Lower lobe of right lung (tissue), 2 donors: ENCODE results near the gene NOTCH2. TPM values are rescaled to one million over a fixed set of nuclear protein-coding genes. Genes with fewer than 3 reads are reported as not detected.

Experiments
- ATAC-seq, 2 donors: fragments of 200-7000 bp; cut with Tn5 transposase; one replicate each; pipeline ENCODE4 v1.9.1; 2020 to 2022; ENCODE audit warnings: mild to moderate bottlenecking in 2 of 2, moderate library complexity in 2 of 2
- DNase-seq: peaks from one replicate; pipeline ENCODE4 v3.0.0-alpha.2; 2020
- H3K27ac ChIP-seq: fragments of 200-600 bp; one replicate; pipeline ENCODE4 v1.8.0; 2022
- H3K27me3 ChIP-seq: fragments of 200-600 bp; one replicate; pipeline ENCODE4 v1.8.0; 2022; ENCODE audit warnings: low read depth
- H3K36me3 ChIP-seq: fragments of 200-600 bp; one replicate; pipeline ENCODE4 v1.8.0; 2022; ENCODE audit warnings: mild to moderate bottlenecking
- H3K4me1 ChIP-seq: fragments of 200-600 bp; one replicate; pipeline ENCODE4 v1.8.0; 2022
- H3K4me3 ChIP-seq: fragments of 200-600 bp; one replicate; pipeline ENCODE4 v1.8.0; 2022; ENCODE audit warnings: mild to moderate bottlenecking
- H3K9me3 ChIP-seq: fragments of 200-600 bp; one replicate; pipeline ENCODE4 v1.8.0; 2022
- intact Hi-C: fragments of 100-400 bp; cut with DNase I; formaldehyde crosslinking; loops from one replicate; pipeline ENCODE4 v1.11.0; 2022
- total RNA-seq: library from RNA; stranded (reverse); fragmentation: NEBNext Ultra II Directional; extraction: Animal tissue kit (Norgen Biotek cat#: 25700); gene quantifications from one replicate; pipeline ENCODE4 v1.2.1, GENCODE V29; 2021
- TF ChIP-seq, protein P1 (sequence below): fragments of 200-600 bp; IDR thresholded peaks from one replicate; pipeline ENCODE4 v1.8.0; 2022; ENCODE audit warnings: antibody characterized with exemption, mild to moderate bottlenecking
- donor health status: DM: no; HTN: yes; CAD: no; lungs with severe emphysema.

NOTCH2 gene
- total RNA-seq, 1 donor from 2014 or later: 101 TPM

DNA sequence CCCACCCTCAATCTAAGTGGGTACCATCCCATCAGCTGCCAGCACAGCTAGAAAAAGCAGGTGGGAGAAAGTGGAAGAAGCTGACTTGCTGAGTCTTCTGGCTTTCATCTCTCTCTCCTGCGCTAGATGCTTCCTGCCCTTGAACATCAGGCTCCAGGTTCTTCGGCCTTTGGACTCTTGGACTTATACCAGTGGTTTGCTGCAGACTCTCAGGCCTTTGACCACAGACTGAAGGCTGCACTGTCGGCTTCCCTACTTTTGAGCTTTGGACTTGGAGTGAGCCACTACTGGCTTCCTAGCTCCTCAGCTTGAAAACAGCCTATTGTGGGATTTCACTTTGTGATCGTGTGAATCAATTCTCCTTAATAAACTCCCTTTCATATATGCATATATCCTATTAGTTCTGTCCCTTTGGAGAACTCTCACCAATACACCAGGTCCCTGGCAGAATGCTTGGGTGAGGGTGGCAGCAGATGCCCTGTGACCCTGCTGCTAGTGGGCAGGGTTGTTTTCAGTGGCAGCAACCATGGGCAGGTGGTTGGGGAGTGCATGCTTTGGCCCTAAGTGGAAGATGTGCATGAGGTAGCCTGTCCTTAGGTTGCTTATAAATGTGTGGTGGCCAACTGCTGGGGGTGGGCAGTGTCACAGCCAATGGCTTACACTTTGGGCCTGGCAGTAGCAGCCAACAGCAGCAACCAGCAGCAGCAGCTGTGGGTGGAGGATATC is 162.4 kb downstream of the NOTCH2 start:
- intact Hi-C loops: no loop called here
- TF ChIP-seq, protein P1, sequence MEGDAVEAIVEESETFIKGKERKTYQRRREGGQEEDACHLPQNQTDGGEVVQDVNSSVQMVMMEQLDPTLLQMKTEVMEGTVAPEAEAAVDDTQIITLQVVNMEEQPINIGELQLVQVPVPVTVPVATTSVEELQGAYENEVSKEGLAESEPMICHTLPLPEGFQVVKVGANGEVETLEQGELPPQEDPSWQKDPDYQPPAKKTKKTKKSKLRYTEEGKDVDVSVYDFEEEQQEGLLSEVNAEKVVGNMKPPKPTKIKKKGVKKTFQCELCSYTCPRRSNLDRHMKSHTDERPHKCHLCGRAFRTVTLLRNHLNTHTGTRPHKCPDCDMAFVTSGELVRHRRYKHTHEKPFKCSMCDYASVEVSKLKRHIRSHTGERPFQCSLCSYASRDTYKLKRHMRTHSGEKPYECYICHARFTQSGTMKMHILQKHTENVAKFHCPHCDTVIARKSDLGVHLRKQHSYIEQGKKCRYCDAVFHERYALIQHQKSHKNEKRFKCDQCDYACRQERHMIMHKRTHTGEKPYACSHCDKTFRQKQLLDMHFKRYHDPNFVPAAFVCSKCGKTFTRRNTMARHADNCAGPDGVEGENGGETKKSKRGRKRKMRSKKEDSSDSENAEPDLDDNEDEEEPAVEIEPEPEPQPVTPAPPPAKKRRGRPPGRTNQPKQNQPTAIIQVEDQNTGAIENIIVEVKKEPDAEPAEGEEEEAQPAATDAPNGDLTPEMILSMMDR: no peak
- H3K9me3 ChIP-seq: peaks cover 6% of the 10 kb centered on the region
- no peak for ATAC-seq
- DNase-seq: no peak
- H3K27me3 ChIP-seq: no peaks in the 10 kb centered on the region
- no peaks in the 10 kb centered on the region for H3K4me1 ChIP-seq
- peaks cover 4% of the 10 kb centered on the region for H3K36me3 ChIP-seq
- H3K27ac ChIP-seq: no peak overlapping the region
- no peak overlapping the region for H3K4me3 ChIP-seq

DNA sequence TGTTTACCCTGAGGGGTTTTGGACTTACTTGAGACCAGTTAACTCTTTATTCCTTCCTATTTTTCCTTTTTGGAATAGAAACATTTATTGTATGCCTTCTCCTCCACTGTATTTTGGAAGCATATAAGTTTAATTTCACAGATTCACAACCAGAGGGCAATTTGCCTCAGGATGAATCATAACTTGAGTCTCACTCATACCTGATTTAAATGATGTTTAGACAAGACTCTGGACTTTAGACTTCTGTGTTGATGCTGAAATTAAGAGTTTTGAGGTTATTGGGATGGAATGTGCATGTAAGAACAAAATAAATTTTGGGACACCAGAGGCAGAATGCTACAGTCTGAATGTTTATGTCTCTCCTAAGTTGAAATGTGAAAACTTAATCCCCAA is 166.0 kb downstream of the NOTCH2 start:
- H3K9me3 ChIP-seq: peaks cover 6% of the 10 kb centered on the region
- no peaks in the 10 kb centered on the region for H3K27me3 ChIP-seq
- no peak for DNase-seq
- TF ChIP-seq, protein P1: no peak
- H3K4me3 ChIP-seq: no peak overlapping the region
- intact Hi-C loops: no loop called here
- no peaks in the 10 kb centered on the region for H3K4me1 ChIP-seq
- no peak overlapping the region for H3K27ac ChIP-seq
- no peaks in the 10 kb centered on the region for H3K36me3 ChIP-seq
- ATAC-seq: no peak

DNA sequence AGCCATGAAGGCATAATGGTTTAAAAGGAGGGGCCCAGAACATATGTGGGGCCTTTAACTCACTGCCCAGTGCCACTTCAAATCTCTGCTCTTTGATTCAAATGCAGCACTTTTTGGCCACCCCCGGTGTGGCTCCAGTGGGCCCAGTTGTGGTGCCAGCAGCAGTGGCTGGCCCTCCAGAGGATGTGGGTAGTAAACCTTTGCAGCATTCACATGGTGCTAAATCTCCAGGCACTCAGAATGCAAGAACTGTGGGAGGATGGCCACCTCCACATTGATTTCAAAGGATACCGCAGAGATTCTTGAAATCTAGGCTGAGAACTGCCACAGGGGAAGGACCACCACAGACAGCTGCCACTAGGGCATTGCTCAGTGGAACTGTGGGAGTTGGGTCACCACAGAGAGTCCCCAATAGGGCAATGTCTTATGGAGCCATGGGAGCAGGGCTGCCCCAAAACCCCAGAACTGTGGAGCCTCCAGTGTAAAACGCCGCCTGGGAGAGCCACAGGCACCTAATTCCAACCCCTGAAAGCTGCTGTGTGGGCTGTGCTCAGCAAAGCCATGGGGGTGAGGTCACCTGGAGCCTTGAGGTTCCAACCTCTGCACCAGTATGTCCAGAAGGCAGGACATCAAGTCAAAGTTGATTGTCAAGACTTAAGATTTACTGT is 166.6 kb downstream of the NOTCH2 start:
- H3K27ac ChIP-seq: no peak overlapping the region
- TF ChIP-seq, protein P1: no peak

DNA sequence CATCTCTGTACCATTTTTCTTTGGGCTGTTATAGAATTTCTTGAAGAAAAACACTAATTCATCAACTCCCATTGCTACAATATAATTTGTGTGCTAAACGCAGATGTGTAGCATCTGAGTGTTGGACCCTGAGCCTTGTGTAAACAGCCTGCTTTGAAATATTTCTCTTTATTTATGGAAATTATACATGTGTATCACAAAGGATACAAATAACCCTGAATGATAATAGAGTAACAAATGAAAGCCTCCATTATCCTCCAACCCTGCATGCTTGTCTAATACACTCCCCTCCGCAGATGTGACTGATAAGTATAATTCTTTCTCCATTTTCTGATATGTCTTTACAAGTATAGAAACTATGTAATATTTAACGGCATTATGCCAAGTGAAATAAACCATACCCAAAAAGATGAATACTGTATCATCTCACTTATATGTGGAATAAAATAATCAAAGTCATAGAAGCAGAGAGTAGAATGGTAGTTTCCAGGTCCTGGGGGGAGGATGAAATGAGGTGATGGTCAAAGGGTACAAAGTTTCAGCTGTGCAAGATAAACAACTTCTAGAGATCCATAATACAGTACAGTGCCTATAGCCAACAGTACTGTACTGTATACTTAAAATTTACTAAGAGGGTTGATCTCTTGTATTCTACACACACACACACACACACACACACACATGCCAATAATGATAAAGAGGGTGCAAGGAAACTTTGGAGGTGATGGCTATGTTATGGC is 170.3 kb downstream of the NOTCH2 start:
- DNase-seq: no peak
- ATAC-seq: no peak
- H3K36me3 ChIP-seq: no peaks in the 10 kb centered on the region
- no peaks in the 10 kb centered on the region for H3K27me3 ChIP-seq
- no peak overlapping the region for H3K27ac ChIP-seq
- intact Hi-C loops: no loop called here
- TF ChIP-seq, protein P1: no peak
- no peaks in the 10 kb centered on the region for H3K9me3 ChIP-seq
- no peaks in the 10 kb centered on the region for H3K4me1 ChIP-seq
- no peak overlapping the region for H3K4me3 ChIP-seq

More for the DNA sequence above, 166.6 kb downstream of the NOTCH2 start:
- Histone ChIP-seq H3K36me3 (no peaks in the 10 kb centered on the region), H3K4me1 (no peaks in the 10 kb centered on the region), H3K4me3 (no peak overlapping the region), H3K27me3 (no peaks in the 10 kb centered on the region), H3K9me3 (peaks cover 6% of the 10 kb centered on the region)
- intact Hi-C loops: no loop called here
- no peak for DNase-seq
- no peak for ATAC-seq

DNA sequence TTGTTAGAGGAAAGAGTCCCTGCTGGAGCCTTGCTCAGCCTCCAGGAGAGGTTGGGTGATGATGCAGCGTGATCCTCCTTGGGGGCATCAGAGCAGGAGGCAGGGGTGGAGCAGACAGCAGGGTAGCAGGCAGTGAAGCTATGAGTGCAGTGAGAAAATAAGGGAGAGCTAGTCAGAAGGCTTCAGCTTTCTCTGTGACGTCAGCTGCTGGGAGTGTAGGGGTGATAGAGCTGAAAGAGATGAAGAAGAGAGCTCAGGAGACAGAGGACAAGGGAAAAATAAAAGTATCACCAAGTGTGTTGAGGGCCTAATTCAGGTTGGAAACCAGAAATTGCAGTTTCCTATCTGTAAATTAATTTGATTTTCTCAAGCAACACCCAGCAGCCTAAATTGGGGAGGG is 170.9 kb downstream of the NOTCH2 start:
- TF ChIP-seq, protein P1: no peak

More for the DNA sequence above, 170.9 kb downstream of the NOTCH2 start:
- DNase-seq: no peak
- intact Hi-C loops: no loop called here
- no peaks in the 10 kb centered on the region for H3K27me3 ChIP-seq
- H3K36me3 ChIP-seq: no peaks in the 10 kb centered on the region
- no peak for ATAC-seq
- H3K27ac ChIP-seq: no peak overlapping the region
- no peak overlapping the region for H3K4me3 ChIP-seq
- H3K9me3 ChIP-seq: no peaks in the 10 kb centered on the region
- H3K4me1 ChIP-seq: no peaks in the 10 kb centered on the region
